Thyroid gland (tissue), 4 donors: ENCODE measurements around the gene CELF4. TPM values are rescaled to one million over a fixed set of nuclear protein-coding genes. Genes with fewer than 3 reads are reported as not detected.

Experiments used
- DNase-seq, 2 donors: peaks; one replicate each; pipeline ENCODE4 v3.0.0-alpha.2; 2019
- H3K27ac ChIP-seq, 3 donors: fragments of 200-600 bp; sonication (generic); 1 replicate in 2 of 3; 2 replicates in 1 of 3; pipeline ENCODE4 v1.5.1; 2016 to 2019; ENCODE audit warnings: mild to moderate bottlenecking in 1 of 3, moderate library complexity in 1 of 3
- H3K27me3 ChIP-seq: fragments of 200-600 bp; sonication (generic); one replicate; pipeline ENCODE4 v1.5.1; 2019
- H3K36me3 ChIP-seq, 2 donors: fragments of 200-600 bp; sonication (generic); one replicate each; pipeline ENCODE4 v1.5.1; 2016 to 2019
- H3K4me1 ChIP-seq, 2 donors: fragments of 200-600 bp; sonication (generic); one replicate each; pipeline ENCODE4 v1.5.1; 2017 to 2019
- H3K4me3 ChIP-seq, 3 donors: fragments of 200-600 bp; sonication (generic); replicated peaks in 1 of 3; 1 replicate in 2 of 3; 2 replicates in 1 of 3; pipeline ENCODE4 v1.5.1; 2016; ENCODE audit warnings: mild to moderate bottlenecking in 1 of 3
- H3K9me3 ChIP-seq: fragments of 200-600 bp; sonication (generic); one replicate; pipeline ENCODE4 v1.5.1; 2017
- POLR2A ChIP-seq, 2 donors: fragments of 450-650 bp; IDR thresholded peaks; one replicate each; pipeline ENCODE4 v1.6.1; 2017; ENCODE audit warnings: antibody characterized with exemption in 2 of 2, mild to moderate bottlenecking in 2 of 2, moderate library complexity in 1 of 2
- WGBS, 2 donors: methylation state at CpG; one replicate each; pipeline ENCODE4 v1.1.5; 2017; 5-methylcytosine and 5-hydroxymethylcytosine counted together
- intact Hi-C: fragments of 100-400 bp; cut with DNase I; formaldehyde crosslinking; loops from one replicate; pipeline ENCODE4 v1.15.1; 2023
- total RNA-seq, 4 donors: library from RNA; depleted of rRNA; stranded (reverse); fragments of >200 nt; gene quantifications; one replicate each; pipeline ENCODE4 v1.2.3, GENCODE V29; 2016
- TF ChIP-seq, protein P1 (sequence below), 6 experiments: fragments of 200-600 bp in 3 of 6; fragments of 450-650 bp in 3 of 6; sonication (generic) in 3 of 6; IDR thresholded peaks; one replicate each; pipeline ENCODE4 v1.5.1; 2016 to 2019; ENCODE audit warnings: antibody characterized with exemption in 6 of 6, mild to moderate bottlenecking in 2 of 6, inconsistent platforms in 1 of 6, moderate library complexity in 1 of 6

Gene CELF4
- total RNA-seq, 4 donors from 2014 or later, result 4.3 TPM; not detected in 3

GRCh38 chr18:37287601-37288000 lies 278.0 kb downstream of the CELF4 start:
- Histone ChIP-seq H3K4me3 (no peak overlapping the region), H3K4me1 (no peaks in the 10 kb centered on the region)
- WGBS, 2 donors, result 12 to 29% methylated on average over 1 of the region's 1 CpG

DNA sequence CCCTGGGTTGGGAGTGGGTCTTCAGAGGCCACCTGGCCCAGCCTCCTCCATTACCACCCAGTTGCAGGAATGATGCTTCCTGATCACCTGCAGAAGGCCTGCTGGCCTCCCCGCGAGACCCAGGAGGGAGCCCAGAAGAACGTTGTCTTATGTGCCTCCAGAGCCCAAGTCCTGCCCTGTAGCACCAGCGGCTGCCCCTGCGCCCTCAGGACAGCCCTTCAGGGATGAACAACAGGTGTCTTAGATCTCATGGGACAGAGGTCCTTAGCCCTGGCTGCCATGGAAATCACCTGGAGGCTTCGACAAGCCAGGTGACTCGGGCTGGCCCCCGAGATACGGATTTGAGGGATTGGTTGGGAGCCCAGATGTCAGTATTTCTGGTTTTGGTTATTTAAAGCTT lies 278.8 kb downstream of the CELF4 start:
- Histone ChIP-seq H3K36me3 (no peaks in the 10 kb centered on the region), H3K27me3 (no peaks in the 10 kb centered on the region), H3K4me3 (no peak overlapping the region), H3K9me3 (no peaks in the 10 kb centered on the region), H3K4me1 (no peaks in the 10 kb centered on the region), H3K27ac (no peak overlapping the region)
- intact Hi-C loops, result no loop called here
- no peak for DNase-seq
- 84 to 94% methylated on average over 7 to 9 of the region's 9 CpGs for WGBS, 2 donors
- TF ChIP-seq POLR2A (IDR thresholded peaks at IDR 0.05), result no peak
- TF ChIP-seq, protein P1, sequence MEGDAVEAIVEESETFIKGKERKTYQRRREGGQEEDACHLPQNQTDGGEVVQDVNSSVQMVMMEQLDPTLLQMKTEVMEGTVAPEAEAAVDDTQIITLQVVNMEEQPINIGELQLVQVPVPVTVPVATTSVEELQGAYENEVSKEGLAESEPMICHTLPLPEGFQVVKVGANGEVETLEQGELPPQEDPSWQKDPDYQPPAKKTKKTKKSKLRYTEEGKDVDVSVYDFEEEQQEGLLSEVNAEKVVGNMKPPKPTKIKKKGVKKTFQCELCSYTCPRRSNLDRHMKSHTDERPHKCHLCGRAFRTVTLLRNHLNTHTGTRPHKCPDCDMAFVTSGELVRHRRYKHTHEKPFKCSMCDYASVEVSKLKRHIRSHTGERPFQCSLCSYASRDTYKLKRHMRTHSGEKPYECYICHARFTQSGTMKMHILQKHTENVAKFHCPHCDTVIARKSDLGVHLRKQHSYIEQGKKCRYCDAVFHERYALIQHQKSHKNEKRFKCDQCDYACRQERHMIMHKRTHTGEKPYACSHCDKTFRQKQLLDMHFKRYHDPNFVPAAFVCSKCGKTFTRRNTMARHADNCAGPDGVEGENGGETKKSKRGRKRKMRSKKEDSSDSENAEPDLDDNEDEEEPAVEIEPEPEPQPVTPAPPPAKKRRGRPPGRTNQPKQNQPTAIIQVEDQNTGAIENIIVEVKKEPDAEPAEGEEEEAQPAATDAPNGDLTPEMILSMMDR (IDR thresholded peaks at IDR 0.05), result no peak

More at GRCh38 chr18:37287601-37288000, 278.0 kb downstream of the CELF4 start:
- Histone ChIP-seq H3K27me3 (no peaks in the 10 kb centered on the region), H3K36me3 (no peaks in the 10 kb centered on the region), H3K27ac (no peak overlapping the region), H3K9me3 (no peaks in the 10 kb centered on the region)
- no peak for DNase-seq
- TF ChIP-seq POLR2A (IDR thresholded peaks at IDR 0.05), result no peak
- TF ChIP-seq, protein P1 (IDR thresholded peaks at IDR 0.05), result no peak
- intact Hi-C loops, result no loop called here

GRCh38 chr18:37285825-37286224 lies 279.8 kb downstream of the CELF4 start:
- H3K4me3 ChIP-seq, result no peak overlapping the region
- no peaks in the 10 kb centered on the region for H3K4me1 ChIP-seq
- DNase-seq, result no peak
- H3K9me3 ChIP-seq, result no peaks in the 10 kb centered on the region
- intact Hi-C loops, result no loop called here
- H3K27me3 ChIP-seq, result no peaks in the 10 kb centered on the region
- no peak overlapping the region for H3K27ac ChIP-seq
- no peak for TF ChIP-seq POLR2A (IDR thresholded peaks at IDR 0.05)
- TF ChIP-seq, protein P1 (IDR thresholded peaks at IDR 0.05), result no peak
- WGBS, 2 donors, result 83% methylated on average over 12 of the region's 12 CpGs
- no peaks in the 10 kb centered on the region for H3K36me3 ChIP-seq

- intact Hi-C loops, result no loop called here
- no peaks in the 10 kb centered on the region for H3K9me3 ChIP-seq
- H3K27ac ChIP-seq, result no peak overlapping the region
- no peak for TF ChIP-seq POLR2A (IDR thresholded peaks at IDR 0.05)
- TF ChIP-seq, protein P1 (IDR thresholded peaks at IDR 0.05), result no peak
- H3K27me3 ChIP-seq, result no peaks in the 10 kb centered on the region
- WGBS, 2 donors, result 86 to 90% methylated on average over 7 of the region's 7 CpGs
- no peak for DNase-seq
- H3K4me1 ChIP-seq, result no peaks in the 10 kb centered on the region
- H3K36me3 ChIP-seq, result no peaks in the 10 kb centered on the region
- H3K4me3 ChIP-seq, result no peak overlapping the region
Observed at GRCh38 chr18:37284260-37284659, 281.3 kb downstream of the CELF4 start.

DNA sequence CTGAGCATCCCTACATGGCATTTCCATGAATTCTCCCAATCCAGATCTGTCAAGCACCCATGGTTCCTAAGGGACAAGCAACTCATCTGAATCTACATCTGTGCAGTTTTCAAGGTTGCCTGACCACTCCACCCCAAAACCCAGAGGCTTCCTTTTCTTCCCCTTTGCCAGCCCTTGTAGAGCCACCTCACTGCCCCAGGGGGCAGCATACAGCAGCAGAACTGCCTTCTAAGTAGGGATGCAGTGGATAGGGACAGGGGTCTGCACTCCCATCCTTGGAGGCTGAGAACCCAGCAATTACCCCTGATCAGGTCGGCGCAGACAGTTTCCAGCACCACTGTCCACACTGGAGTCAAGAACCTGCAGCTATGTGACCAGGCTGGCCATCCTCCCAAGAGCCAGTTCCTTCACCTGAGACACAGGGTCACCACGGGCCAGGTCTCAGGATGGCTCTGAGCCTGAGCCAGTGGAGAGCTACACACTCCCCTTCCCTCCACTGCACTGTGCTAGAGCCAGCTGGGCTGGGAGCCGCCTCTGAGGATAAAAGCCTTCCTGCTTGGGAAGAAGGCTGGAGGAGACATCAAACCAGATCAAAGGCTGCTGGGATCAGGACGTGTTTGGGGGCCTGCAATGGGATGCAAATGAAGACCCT lies 283.1 kb downstream of the CELF4 start:
- no peaks in the 10 kb centered on the region for H3K9me3 ChIP-seq
- WGBS, 2 donors, result 61% methylated on average over 5 of the region's 5 CpGs; no CpG with 5 or more reads in 1 of the 2 donors
- no peaks in the 10 kb centered on the region for H3K27me3 ChIP-seq
- no peak for TF ChIP-seq POLR2A (IDR thresholded peaks at IDR 0.05)
- TF ChIP-seq, protein P1 (IDR thresholded peaks at IDR 0.05), result peak in 1 of 6 experiments; percentile 21
- H3K27ac ChIP-seq, result no peak overlapping the region
- no peaks in the 10 kb centered on the region for H3K36me3 ChIP-seq
- no peak for DNase-seq
- H3K4me1 ChIP-seq, result no peaks in the 10 kb centered on the region
- H3K4me3 ChIP-seq, result no peak overlapping the region
- intact Hi-C loops, result no loop called here
